ENCODE measurements around the gene CYP2J2.
"Not testable (repeated sequence)": the region's sequence is repeated elsewhere in the genome, so short reads cannot be mapped to it uniquely, and the experiment has no call there.

CYP2J2 gene

GRCh38 chr1:59914791-59915286 is 11.7 kb downstream of the CYP2J2 start:
- CTCF ChIA-PET, result interaction anchor here (0.8 kb wide), 1 partner anchor 30 kb away, joined by 3 read pairs; no protein-coding TSS in a partner anchor
- H3K4me1 ChIP-seq (ENCODE audit: control insufficient read depth, insufficient read depth, low read length); H3K9me3 ChIP-seq (ENCODE audit: control insufficient read depth, insufficient read depth, low read depth, low read length); POLR2A ChIA-PET; H3K36me3 ChIP-seq (ENCODE audit: control insufficient read depth in 2 of 2, insufficient read depth in 1 of 2, low read length in 2 of 2); H3K4me3 ChIP-seq (ENCODE audit: low read depth, low read length); H3K27ac ChIP-seq (ENCODE audit: extremely low read depth, low read depth, low read length): not testable (repeated sequence)

- TF ChIP-seq ZNF426 (tag by site-specific recombination; IDR thresholded peaks at IDR 0.05) (no peak), ZNF747 (tag by site-specific recombination; IDR thresholded peaks at IDR 0.05) (no peak), ZNF37A (tag by site-specific recombination; IDR thresholded peaks at IDR 0.05) (no peak), ZNF214 (tag by site-specific recombination; IDR thresholded peaks at IDR 0.05; ENCODE audit: borderline replicate concordance) (no peak), SP3 (tag by site-specific recombination; IDR thresholded peaks at IDR 0.05) (no peak), HOXC10 (CRISPR knock-in tag; IDR thresholded peaks at IDR 0.05) (no peak), ZNF366 (tag by site-specific recombination; conservative IDR thresholded peaks at IDR 0.05) (no peak), ZNF302 (tag by site-specific recombination; IDR thresholded peaks at IDR 0.05; ENCODE audit: low read depth) (no peak), SP7 (tag by site-specific recombination; IDR thresholded peaks at IDR 0.05) (no peak), ZNF76 (tag by site-specific recombination; IDR thresholded peaks at IDR 0.05; ENCODE audit: borderline replicate concordance, low read depth) (no peak), ZNF621 (tag by site-specific recombination; IDR thresholded peaks at IDR 0.05) (no peak), KLF8 (tag by site-specific recombination; IDR thresholded peaks at IDR 0.05) (no peak), ZNF843 (tag by site-specific recombination; IDR thresholded peaks at IDR 0.05) (no peak), ZNF138 (tag by site-specific recombination; IDR thresholded peaks at IDR 0.05; ENCODE audit: borderline replicate concordance) (no peak), ZNF623 (tag by site-specific recombination; IDR thresholded peaks at IDR 0.05) (no peak), ZFHX2 (tag by site-specific recombination; conservative IDR thresholded peaks at IDR 0.05) (no peak)
- TF ChIP-seq, protein P1, sequence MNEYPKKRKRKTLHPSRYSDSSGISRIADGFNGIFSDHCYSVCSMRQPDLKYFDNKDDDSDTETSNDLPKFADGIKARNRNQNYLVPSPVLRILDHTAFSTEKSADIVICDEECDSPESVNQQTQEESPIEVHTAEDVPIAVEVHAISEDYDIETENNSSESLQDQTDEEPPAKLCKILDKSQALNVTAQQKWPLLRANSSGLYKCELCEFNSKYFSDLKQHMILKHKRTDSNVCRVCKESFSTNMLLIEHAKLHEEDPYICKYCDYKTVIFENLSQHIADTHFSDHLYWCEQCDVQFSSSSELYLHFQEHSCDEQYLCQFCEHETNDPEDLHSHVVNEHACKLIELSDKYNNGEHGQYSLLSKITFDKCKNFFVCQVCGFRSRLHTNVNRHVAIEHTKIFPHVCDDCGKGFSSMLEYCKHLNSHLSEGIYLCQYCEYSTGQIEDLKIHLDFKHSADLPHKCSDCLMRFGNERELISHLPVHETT (tag by site-specific recombination; IDR thresholded peaks at IDR 0.05), result no peak
- TF ChIP-seq, protein P2, sequence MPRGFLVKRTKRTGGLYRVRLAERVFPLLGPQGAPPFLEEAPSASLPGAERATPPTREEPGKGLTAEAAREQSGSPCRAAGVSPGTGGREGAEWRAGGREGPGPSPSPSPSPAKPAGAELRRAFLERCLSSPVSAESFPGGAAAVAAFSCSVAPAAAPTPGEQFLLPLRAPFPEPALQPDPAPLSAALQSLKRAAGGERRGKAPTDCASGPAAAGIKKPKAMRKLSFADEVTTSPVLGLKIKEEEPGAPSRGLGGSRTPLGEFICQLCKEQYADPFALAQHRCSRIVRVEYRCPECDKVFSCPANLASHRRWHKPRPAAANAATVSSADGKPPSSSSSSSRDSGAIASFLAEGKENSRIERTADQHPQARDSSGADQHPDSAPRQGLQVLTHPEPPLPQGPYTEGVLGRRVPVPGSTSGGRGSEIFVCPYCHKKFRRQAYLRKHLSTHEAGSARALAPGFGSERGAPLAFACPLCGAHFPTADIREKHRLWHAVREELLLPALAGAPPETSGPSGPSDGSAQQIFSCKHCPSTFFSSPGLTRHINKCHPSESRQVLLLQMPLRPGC (tag by site-specific recombination; IDR thresholded peaks at IDR 0.05), result no peak
- ChIA-PET POLR2A (no interaction called here), CTCF (no interaction called here)
- Histone ChIP-seq H3K4me3 (ENCODE audit: low read depth, low read length) (no peak overlapping the region), H3K27ac (ENCODE audit: extremely low read depth, low read depth, low read length) (no peak overlapping the region), H3K36me3 (ENCODE audit: control insufficient read depth in 2 of 2, insufficient read depth in 1 of 2, low read length in 2 of 2) (peaks cover 0 to 13% of the 10 kb centered on the region in 2 experiments; a peak in 1 of 3 replicates), H3K4me1 (ENCODE audit: control insufficient read depth, insufficient read depth, low read length) (no peaks in the 10 kb centered on the region), H3K9me3 (ENCODE audit: control insufficient read depth, insufficient read depth, low read depth, low read length) (no peaks in the 10 kb centered on the region)
These were observed 17.9 kb downstream of the CYP2J2 start for GRCh38 chr1:59908682-59909081.

GRCh38 chr1:59908084-59908483 is 18.5 kb downstream of the CYP2J2 start:
- ChIA-PET POLR2A (no interaction called here), CTCF (interaction anchor here (1.3 kb wide), 1 partner anchor 39 kb away, joined by 5 read pairs; no protein-coding TSS in a partner anchor)
- TF ChIP-seq ZNF37A (tag by site-specific recombination; IDR thresholded peaks at IDR 0.05), result no peak
- TF ChIP-seq KLF7 (tag by site-specific recombination; IDR thresholded peaks at IDR 0.05; ENCODE audit: borderline replicate concordance), result no peak
- no peak for TF ChIP-seq ZNF596 (tag by site-specific recombination; IDR thresholded peaks at IDR 0.05)
- no peak for TF ChIP-seq ZNF174 (tag by site-specific recombination; IDR thresholded peaks at IDR 0.05)
- no peak for TF ChIP-seq OVOL3 (tag by site-specific recombination; IDR thresholded peaks at IDR 0.05)
- no peak for TF ChIP-seq ZNF133 (tag by site-specific recombination; IDR thresholded peaks at IDR 0.05)
- no peak for TF ChIP-seq SP2 (tag by site-specific recombination; IDR thresholded peaks at IDR 0.05)
- TF ChIP-seq ZNF629 (tag by site-specific recombination; IDR thresholded peaks at IDR 0.05), result no peak
- H3K27ac ChIP-seq (ENCODE audit: extremely low read depth, low read depth, low read length), result no peak overlapping the region
- peaks cover 0 to 13% of the 10 kb centered on the region in 2 experiments; a peak in 1 of 3 replicates for H3K36me3 ChIP-seq (ENCODE audit: control insufficient read depth in 2 of 2, insufficient read depth in 1 of 2, low read length in 2 of 2)
- no peaks in the 10 kb centered on the region for H3K4me1 ChIP-seq (ENCODE audit: control insufficient read depth, insufficient read depth, low read length)
- H3K4me3 ChIP-seq (ENCODE audit: low read depth, low read length), result no peak overlapping the region
- no peaks in the 10 kb centered on the region for H3K9me3 ChIP-seq (ENCODE audit: control insufficient read depth, insufficient read depth, low read depth, low read length)

Measured in HEK293 (cell line).